SU-DHL-6 (cell line): ENCODE measurements around the gene GABRD.

Experiments used
- H2AFZ ChIP-seq: fragments of 200-600 bp; sonication (generic); 2 replicates; pipeline ENCODE4 v1.6.1; 2014; ENCODE audit warnings: low read depth, mild to moderate bottlenecking, moderate library complexity, mixed read lengths, antibody characterized with exemption, low read length; ENCODE audit not compliant: severe bottlenecking
- H3F3A ChIP-seq: fragments of 200-600 bp; shearing (Covaris generic); 2 replicates; pipeline ENCODE4 v1.6.0; 2016; ENCODE audit warnings: antibody characterized with exemption, mild to moderate bottlenecking; ENCODE audit not compliant: insufficient read depth
- H3K27ac ChIP-seq: fragments of 200-600 bp; sonication (generic); 2 replicates; pipeline ENCODE4 v1.5.1; 2016; ENCODE audit warnings: low read depth, mild to moderate bottlenecking, low read length, moderate library complexity, mixed read lengths
- H3K27me3 ChIP-seq: fragments of 200-600 bp; sonication (generic), shearing (Covaris generic); 2 replicates; pipeline ENCODE4 v1.6.0; 2014; ENCODE audit warnings: mild to moderate bottlenecking, low read length
- H3K36me3 ChIP-seq: fragments of 200-600 bp; sonication (generic); 2 replicates; pipeline ENCODE4 v1.6.1; 2014; ENCODE audit warnings: mild to moderate bottlenecking, low read length, mixed read lengths
- H3K4me2 ChIP-seq: fragments of 300-600, 200-600 bp; shearing (Covaris generic), sonication (generic); 2 replicates; pipeline ENCODE4 v1.6.0; 2014; ENCODE audit warnings: low read length, low read depth, mild to moderate bottlenecking; ENCODE audit not compliant: poor library complexity, severe bottlenecking
- H3K4me3 ChIP-seq: fragments of 200-600 bp; sonication (generic); 2 replicates; pipeline ENCODE4 v1.5.1; 2014; ENCODE audit warnings: antibody characterized with exemption, low read length, mild to moderate bottlenecking, mixed read lengths; ENCODE audit not compliant: insufficient read depth, poor library complexity, severe bottlenecking
- H3K79me2 ChIP-seq: fragments of 200-600 bp; sonication (generic); 2 replicates; pipeline ENCODE4 v1.6.1; 2014; ENCODE audit warnings: mild to moderate bottlenecking, low read length, moderate library complexity; ENCODE audit not compliant: insufficient read depth
- H3K9ac ChIP-seq: fragments of 200-600 bp; sonication (generic); 2 replicates; pipeline ENCODE4 v1.7.0; 2014; ENCODE audit warnings: mild to moderate bottlenecking, low read length
- H3K9me2 ChIP-seq: fragments of 200-600 bp; sonication (generic); replicated peaks from 2 replicates; pipeline ENCODE4 v1.6.1; 2014; ENCODE audit warnings: low read length; ENCODE audit not compliant: insufficient read depth
- H3K9me3 ChIP-seq: fragments of 200-600 bp; sonication (generic); 2 replicates; pipeline ENCODE4 v1.6.1; 2014; ENCODE audit warnings: low read length, mixed read lengths; ENCODE audit not compliant: insufficient read depth
- H4K20me1 ChIP-seq: fragments of 200-600 bp; sonication (generic); 2 replicates; pipeline ENCODE4 v1.6.1; 2014; ENCODE audit warnings: low read depth, mild to moderate bottlenecking, antibody characterized with exemption, low read length, moderate library complexity, mixed read lengths
- EZH2phosphoT487 ChIP-seq: fragments of 200-600 bp; sonication (generic), shearing (Covaris generic); conservative IDR thresholded peaks from 2 replicates; pipeline ENCODE4 v1.6.1; 2018; ENCODE audit warnings: mild to moderate bottlenecking, antibody characterized with exemption, low read length, moderate library complexity, mixed read lengths
- TF ChIP-seq, protein P1 (sequence below): fragments of 200-600 bp; sonication (generic); IDR thresholded peaks from one replicate; pipeline ENCODE4 v1.5.1; 2017; ENCODE audit warnings: antibody characterized with exemption, mild to moderate bottlenecking, low read length, moderate library complexity; ENCODE audit not compliant: insufficient read depth, poor library complexity, severe bottlenecking

Gene GABRD

DNA sequence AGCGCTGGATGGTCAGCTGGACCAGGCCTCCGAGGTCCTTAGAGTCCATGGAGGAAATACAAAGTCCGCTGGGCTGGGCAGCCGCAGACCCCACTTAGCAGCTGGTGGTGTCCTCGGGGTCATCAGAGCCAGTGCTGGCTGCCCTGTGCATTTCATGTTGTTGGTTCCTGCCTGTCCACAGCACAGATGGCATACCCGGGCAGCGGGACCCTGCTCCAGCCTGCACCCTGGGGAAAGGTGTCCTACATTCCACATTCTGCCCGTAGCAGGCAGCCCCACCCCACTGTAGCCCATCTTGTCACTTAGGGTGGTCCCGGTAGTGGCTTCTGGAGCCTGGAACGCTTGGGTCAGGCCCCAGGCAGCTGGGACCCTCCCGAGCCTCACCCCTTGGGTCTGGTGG, 50.9 kb downstream of the GABRD start:
- Histone ChIP-seq H3K27me3 (no peaks in the 10 kb centered on the region), H3K36me3 (no peaks in the 10 kb centered on the region), H3K9me3 (peaks cover under 1% of the 10 kb centered on the region; the same call in 1 of the 2 replicates), H4K20me1 (no peaks in the 10 kb centered on the region), H3K9me2 (no peaks in the 10 kb centered on the region), H2AFZ (no peak overlapping the region), H3K4me2 (no peak overlapping the region), H3K79me2 (no peaks in the 10 kb centered on the region), H3K27ac (no peak overlapping the region), H3F3A (no peaks in the 10 kb centered on the region), H3K9ac (no peak overlapping the region), H3K4me3 (no peak overlapping the region)
- TF ChIP-seq, protein P1, sequence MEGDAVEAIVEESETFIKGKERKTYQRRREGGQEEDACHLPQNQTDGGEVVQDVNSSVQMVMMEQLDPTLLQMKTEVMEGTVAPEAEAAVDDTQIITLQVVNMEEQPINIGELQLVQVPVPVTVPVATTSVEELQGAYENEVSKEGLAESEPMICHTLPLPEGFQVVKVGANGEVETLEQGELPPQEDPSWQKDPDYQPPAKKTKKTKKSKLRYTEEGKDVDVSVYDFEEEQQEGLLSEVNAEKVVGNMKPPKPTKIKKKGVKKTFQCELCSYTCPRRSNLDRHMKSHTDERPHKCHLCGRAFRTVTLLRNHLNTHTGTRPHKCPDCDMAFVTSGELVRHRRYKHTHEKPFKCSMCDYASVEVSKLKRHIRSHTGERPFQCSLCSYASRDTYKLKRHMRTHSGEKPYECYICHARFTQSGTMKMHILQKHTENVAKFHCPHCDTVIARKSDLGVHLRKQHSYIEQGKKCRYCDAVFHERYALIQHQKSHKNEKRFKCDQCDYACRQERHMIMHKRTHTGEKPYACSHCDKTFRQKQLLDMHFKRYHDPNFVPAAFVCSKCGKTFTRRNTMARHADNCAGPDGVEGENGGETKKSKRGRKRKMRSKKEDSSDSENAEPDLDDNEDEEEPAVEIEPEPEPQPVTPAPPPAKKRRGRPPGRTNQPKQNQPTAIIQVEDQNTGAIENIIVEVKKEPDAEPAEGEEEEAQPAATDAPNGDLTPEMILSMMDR: no peak
- TF ChIP-seq EZH2phosphoT487: no peak

DNA sequence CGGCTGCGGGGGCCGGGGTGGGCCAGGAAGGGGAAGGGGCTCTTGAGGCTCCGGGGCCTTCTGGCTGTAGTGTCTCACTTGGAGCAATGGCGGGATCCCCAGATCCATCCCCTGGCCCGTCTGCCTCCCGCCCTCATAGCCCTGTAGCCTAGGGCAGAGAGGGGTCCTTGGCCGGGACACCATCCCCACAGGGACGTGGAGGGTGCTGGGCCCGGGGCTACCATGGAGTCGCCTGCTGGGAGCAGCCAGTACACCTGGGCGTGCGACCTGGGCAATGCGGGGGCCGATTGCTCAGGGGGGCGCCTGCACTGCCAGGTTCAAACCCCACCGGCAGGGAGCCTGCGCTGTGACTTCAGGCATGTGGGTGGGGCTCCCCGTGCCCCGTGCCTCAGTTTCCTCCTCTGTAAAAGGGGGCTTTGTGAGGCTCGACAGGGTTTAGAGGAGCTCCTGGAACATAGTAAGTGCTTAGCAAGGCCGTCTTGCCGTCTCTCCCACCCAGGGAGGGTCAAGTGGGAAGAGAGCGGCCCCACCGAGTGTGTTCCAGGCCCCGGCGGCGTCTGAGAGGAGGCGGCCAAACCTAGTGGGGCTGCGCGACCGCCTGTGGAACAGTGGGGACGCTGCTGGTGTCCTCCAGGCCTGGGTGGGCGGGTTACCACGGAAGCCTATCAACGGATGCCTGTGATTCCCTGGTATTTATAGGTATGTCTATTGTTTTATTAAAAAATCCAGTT, 51.8 kb downstream of the GABRD start:
- Histone ChIP-seq H3K36me3 (no peaks in the 10 kb centered on the region), H3K27ac (no peak overlapping the region), H2AFZ (no peak overlapping the region), H3K27me3 (no peaks in the 10 kb centered on the region), H3K4me3 (no peak overlapping the region), H3K9ac (no peak overlapping the region), H3F3A (no peaks in the 10 kb centered on the region), H3K79me2 (no peaks in the 10 kb centered on the region), H3K9me2 (no peaks in the 10 kb centered on the region), H4K20me1 (no peaks in the 10 kb centered on the region), H3K9me3 (no peaks in the 10 kb centered on the region), H3K4me2 (no peak overlapping the region)
- TF ChIP-seq, protein P1: no peak
- TF ChIP-seq EZH2phosphoT487: no peak

DNA sequence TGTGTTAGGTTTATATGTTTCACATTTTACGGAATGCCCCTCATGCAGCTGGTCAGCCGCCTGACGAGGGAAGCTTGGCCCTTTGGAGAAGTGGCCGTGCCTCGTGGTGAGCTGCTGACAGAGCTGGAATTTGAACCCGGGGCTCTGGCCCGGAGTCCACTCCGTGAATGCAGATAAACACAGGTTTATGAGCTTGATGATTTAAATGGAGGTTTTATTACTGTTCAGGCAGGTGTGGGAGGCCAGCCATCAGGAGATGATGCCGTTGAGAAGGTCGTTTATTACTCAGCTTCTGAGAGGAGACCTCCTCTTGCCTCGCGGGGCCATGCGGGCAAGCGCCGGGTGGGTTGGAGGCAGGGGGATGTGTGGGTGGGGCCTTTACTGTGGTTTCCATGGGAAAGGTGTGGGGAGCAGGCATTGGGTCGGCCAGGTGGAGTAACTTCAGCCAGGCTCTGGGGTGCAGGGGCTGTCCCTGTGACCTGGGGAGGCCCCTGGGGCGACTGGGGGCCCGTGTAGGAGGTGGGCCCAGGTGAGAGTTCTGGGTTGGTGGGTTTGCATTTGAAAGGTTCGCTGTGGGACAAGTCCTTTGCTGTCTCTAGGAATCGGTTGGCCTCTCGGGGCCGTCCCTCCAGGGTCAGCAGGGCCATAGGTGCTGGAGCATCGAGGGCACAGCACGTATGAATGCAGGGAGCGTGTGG, 53.1 kb downstream of the GABRD start:
- Histone ChIP-seq H3K9ac (no peak overlapping the region), H3K36me3 (no peaks in the 10 kb centered on the region), H4K20me1 (no peaks in the 10 kb centered on the region), H3K4me3 (no peak overlapping the region), H3K79me2 (no peaks in the 10 kb centered on the region), H3F3A (no peaks in the 10 kb centered on the region), H3K27me3 (no peaks in the 10 kb centered on the region), H2AFZ (no peak overlapping the region), H3K9me3 (no peaks in the 10 kb centered on the region), H3K9me2 (no peaks in the 10 kb centered on the region), H3K4me2 (no peak overlapping the region), H3K27ac (no peak overlapping the region)
- TF ChIP-seq, protein P1: no peak
- no peak for TF ChIP-seq EZH2phosphoT487
